ENCODE results near the gene RPS4Y1.
"Not testable (repeated sequence)": the region's sequence is repeated elsewhere in the genome, so short reads cannot be mapped to it uniquely, and the experiment has no call there.

RPS4Y1 gene

DNA sequence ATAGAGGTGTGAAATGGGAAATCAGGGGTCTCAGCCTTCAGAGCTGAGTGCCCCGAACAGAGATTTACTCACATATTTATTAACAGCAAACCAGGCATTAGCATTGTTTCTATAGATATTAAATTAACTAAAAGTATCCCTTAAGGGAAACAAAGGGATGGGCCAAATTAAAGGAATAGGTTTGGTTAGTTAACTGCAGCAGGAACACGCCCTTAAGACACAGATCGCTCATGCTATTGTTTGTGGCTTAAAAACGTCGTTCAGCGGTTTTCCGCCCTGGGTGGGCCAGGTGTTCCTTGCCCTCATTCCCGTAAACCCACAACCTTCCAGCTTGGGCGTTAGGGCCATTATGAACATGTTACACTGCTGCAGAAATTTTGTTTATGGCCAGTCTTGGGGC lies 30.8 kb downstream of the RPS4Y1 start:
- not testable (repeated sequence) for H3K36me3 ChIP-seq (ENCODE audit: control insufficient read depth, insufficient read depth, low read length); H3K27ac ChIP-seq (ENCODE audit: low read length)
- WGBS (ENCODE audit: insufficient coverage, insufficient read length), result no CpG with 5 or more reads among the region's 9 CpGs

DNA sequence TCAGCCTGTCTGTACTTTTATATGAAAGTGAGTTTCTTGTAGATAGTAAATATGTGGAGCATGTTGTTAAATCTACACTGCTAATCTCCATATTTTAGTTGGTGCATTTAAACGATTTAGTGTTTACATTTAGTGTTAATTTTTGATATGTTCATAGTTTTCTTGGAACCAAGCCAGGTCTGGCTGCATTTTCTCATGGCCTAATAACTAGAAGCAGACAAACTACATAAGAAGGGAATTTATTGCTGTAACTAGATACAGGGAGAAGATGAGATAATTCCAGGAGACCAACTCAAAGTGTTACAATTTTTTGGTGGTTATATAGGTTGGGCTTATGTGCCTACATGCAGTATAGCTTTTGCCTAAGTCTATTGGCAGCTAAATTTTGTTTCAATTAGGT lies 32.8 kb downstream of the RPS4Y1 start:
- no peaks in the 10 kb centered on the region for H3K4me1 ChIP-seq (ENCODE audit: control insufficient read depth, insufficient read depth, low read length)
- H3K27ac ChIP-seq (ENCODE audit: low read length), result no peak overlapping the region
- H3K9me3 ChIP-seq (ENCODE audit: control insufficient read depth, insufficient read depth, low read length), result no peaks in the 10 kb centered on the region; the same call in 1 of the 2 replicates
- H3K27me3 ChIP-seq (ENCODE audit: control insufficient read depth, insufficient read depth, low read length), result no peaks in the 10 kb centered on the region
- DNase-seq (ENCODE audit: low read depth, low spot score), result no peak
- H3K4me3 ChIP-seq (ENCODE audit: low read length), result no peak overlapping the region
- no CpG with 5 or more reads among the region's 1 CpG for WGBS (ENCODE audit: insufficient coverage, insufficient read length)
- H3K36me3 ChIP-seq (ENCODE audit: control insufficient read depth, insufficient read depth, low read length), result no peaks in the 10 kb centered on the region

More for the DNA sequence above, 30.8 kb downstream of the RPS4Y1 start:
- not testable (repeated sequence) for H3K4me1 ChIP-seq (ENCODE audit: control insufficient read depth, insufficient read depth, low read length); DNase-seq (ENCODE audit: low read depth, low spot score); H3K9me3 ChIP-seq (ENCODE audit: control insufficient read depth, insufficient read depth, low read length); H3K4me3 ChIP-seq (ENCODE audit: low read length); H3K27me3 ChIP-seq (ENCODE audit: control insufficient read depth, insufficient read depth, low read length)

DNA sequence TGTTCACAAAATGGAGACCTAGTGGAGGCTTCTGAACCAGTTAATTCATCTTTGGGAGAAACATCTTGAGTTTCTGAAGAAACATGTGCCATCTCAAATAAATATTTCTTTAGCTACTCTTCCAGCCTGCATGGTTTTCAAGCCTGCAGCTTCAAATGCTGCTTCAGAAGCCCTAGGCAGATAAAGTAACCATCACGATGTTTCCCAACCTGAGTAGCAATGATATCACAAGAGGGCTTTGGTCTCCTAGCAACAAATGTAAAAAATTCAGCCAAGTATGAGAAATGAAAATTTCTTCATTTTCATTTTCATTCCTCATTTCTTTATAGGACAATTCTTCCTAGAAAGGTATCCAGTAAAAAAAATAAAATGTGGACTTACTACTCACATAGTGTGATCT lies 42.2 kb downstream of the RPS4Y1 start:
- H3K4me3 ChIP-seq (ENCODE audit: low read length), result no peak overlapping the region
- H3K27ac ChIP-seq (ENCODE audit: low read length), result no peak overlapping the region
- no CpG with 5 or more reads among the region's 1 CpG for WGBS (ENCODE audit: insufficient coverage, insufficient read length)
- no peaks in the 10 kb centered on the region; the same call in 1 of the 2 replicates for H3K4me1 ChIP-seq (ENCODE audit: control insufficient read depth, insufficient read depth, low read length)
- H3K9me3 ChIP-seq (ENCODE audit: control insufficient read depth, insufficient read depth, low read length), result no peaks in the 10 kb centered on the region
- no peaks in the 10 kb centered on the region for H3K36me3 ChIP-seq (ENCODE audit: control insufficient read depth, insufficient read depth, low read length)
- DNase-seq (ENCODE audit: low read depth, low spot score), result no peak
- no peaks in the 10 kb centered on the region for H3K27me3 ChIP-seq (ENCODE audit: control insufficient read depth, insufficient read depth, low read length)

DNA sequence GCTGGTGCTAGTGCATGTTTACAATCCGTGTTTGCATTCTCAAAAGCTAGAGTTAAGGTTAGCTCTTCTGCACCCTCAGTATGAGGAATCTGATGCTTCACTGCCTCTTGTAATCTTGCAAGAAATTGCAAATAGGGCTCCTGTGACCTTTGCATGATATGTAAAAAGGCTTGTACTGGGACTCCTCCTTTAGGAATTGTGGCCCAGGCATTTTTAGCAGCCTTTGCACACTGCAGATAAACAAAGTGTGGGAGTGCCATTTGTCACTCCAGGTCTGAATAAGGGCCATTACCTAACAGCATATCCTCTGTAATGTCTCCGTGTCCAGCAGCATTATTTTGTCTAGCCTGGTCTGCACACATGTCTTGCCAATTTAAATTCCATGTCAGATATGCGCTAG lies 44.5 kb downstream of the RPS4Y1 start:
- no CpG with 5 or more reads among the region's 3 CpGs for WGBS (ENCODE audit: insufficient coverage, insufficient read length)
- Histone ChIP-seq H3K36me3 (ENCODE audit: control insufficient read depth, insufficient read depth, low read length) (no peaks in the 10 kb centered on the region), H3K9me3 (ENCODE audit: control insufficient read depth, insufficient read depth, low read length) (no peaks in the 10 kb centered on the region), H3K4me1 (ENCODE audit: control insufficient read depth, insufficient read depth, low read length) (no peaks in the 10 kb centered on the region; the same call in 1 of the 2 replicates), H3K27ac (ENCODE audit: low read length) (no peak overlapping the region), H3K27me3 (ENCODE audit: control insufficient read depth, insufficient read depth, low read length) (no peaks in the 10 kb centered on the region), H3K4me3 (ENCODE audit: low read length) (no peak overlapping the region)
- no peak for DNase-seq (ENCODE audit: low read depth, low spot score)

DNA sequence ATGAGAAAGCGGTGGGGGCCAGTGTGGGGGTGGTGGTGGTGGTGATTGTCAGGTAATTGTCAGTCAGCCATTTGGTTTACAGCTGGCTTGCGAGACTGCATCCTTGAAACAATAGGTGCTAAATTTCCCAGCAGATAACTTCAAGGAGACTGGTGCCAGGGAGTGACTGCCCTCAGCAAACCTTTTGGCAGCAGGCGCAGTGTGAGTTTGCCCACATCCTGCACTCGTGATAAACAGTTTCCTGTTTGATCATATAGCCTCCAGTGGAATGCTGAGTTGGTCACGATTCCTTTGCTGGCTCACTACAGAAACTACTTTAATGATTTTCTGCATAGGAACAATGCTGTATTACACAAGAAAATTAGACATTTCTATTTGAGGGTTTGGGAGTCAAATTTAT lies 46.0 kb downstream of the RPS4Y1 start:
- Histone ChIP-seq H3K27ac (ENCODE audit: low read length) (no peak overlapping the region), H3K36me3 (ENCODE audit: control insufficient read depth, insufficient read depth, low read length) (no peaks in the 10 kb centered on the region), H3K9me3 (ENCODE audit: control insufficient read depth, insufficient read depth, low read length) (no peaks in the 10 kb centered on the region), H3K4me3 (ENCODE audit: low read length) (no peak overlapping the region), H3K4me1 (ENCODE audit: control insufficient read depth, insufficient read depth, low read length) (no peaks in the 10 kb centered on the region; the same call in 1 of the 2 replicates), H3K27me3 (ENCODE audit: control insufficient read depth, insufficient read depth, low read length) (no peaks in the 10 kb centered on the region)
- WGBS (ENCODE audit: insufficient coverage, insufficient read length), result no CpG with 5 or more reads among the region's 5 CpGs
- no peak for DNase-seq (ENCODE audit: low read depth, low spot score)

DNA sequence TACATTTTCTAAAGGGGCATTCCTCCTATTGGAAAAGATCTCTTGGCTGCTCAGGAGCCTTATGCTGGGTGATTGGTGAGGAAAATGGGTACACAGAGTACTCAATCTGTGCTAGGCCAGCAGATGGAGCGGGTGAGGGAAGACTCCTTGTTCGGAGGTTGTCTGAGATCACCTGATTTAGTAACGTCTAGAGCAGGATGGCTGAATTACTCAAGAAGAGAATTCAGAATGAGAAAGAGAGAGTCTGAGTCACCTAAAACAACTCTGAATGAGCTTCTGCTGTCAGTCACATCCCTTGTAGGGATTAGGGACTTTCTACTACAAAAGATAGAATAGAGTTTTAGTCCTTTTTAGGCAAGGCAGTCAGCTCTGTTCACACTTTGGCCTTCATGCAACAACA lies 46.6 kb downstream of the RPS4Y1 start:
- Histone ChIP-seq H3K4me1 (ENCODE audit: control insufficient read depth, insufficient read depth, low read length) (no peaks in the 10 kb centered on the region; the same call in 1 of the 2 replicates), H3K4me3 (ENCODE audit: low read length) (no peak overlapping the region)

DNA sequence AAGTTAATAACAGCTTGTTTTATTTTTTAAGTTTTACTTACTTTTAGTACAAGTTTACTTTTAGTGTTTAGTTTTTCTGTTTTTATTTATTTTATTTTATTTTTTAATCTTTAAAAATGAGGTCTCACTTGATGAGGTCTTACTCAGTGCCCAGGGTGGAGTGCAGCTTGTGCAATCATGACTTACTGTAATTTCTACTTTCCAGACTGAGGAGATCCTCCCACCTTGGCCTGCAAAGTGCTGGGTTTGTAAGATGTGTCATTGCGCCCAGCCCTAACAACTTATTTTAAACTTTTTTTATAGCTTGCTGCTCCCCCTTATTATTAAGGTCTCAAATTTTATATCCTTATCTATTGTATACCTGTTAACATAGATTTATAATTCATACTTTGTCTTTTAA lies 52.1 kb downstream of the RPS4Y1 start:
- H3K36me3 ChIP-seq (ENCODE audit: control insufficient read depth, insufficient read depth, low read length), result no peaks in the 10 kb centered on the region
- no CpG with 5 or more reads among the region's 1 CpG for WGBS (ENCODE audit: insufficient coverage, insufficient read length)
- DNase-seq (ENCODE audit: low read depth, low spot score), result no peak
- H3K9me3 ChIP-seq (ENCODE audit: control insufficient read depth, insufficient read depth, low read length), result no peaks in the 10 kb centered on the region
- H3K4me1 ChIP-seq (ENCODE audit: control insufficient read depth, insufficient read depth, low read length), result no peaks in the 10 kb centered on the region
- no peaks in the 10 kb centered on the region for H3K27me3 ChIP-seq (ENCODE audit: control insufficient read depth, insufficient read depth, low read length)
- no peak overlapping the region for H3K27ac ChIP-seq (ENCODE audit: low read length)
- H3K4me3 ChIP-seq (ENCODE audit: low read length), result no peak overlapping the region

More for the DNA sequence above, 46.6 kb downstream of the RPS4Y1 start:
- Histone ChIP-seq H3K36me3 (ENCODE audit: control insufficient read depth, insufficient read depth, low read length) (no peaks in the 10 kb centered on the region), H3K27me3 (ENCODE audit: control insufficient read depth, insufficient read depth, low read length) (no peaks in the 10 kb centered on the region), H3K27ac (ENCODE audit: low read length) (no peak overlapping the region), H3K9me3 (ENCODE audit: control insufficient read depth, insufficient read depth, low read length) (no peaks in the 10 kb centered on the region)
- no CpG with 5 or more reads among the region's 3 CpGs for WGBS (ENCODE audit: insufficient coverage, insufficient read length)
- DNase-seq (ENCODE audit: low read depth, low spot score), result no peak

DNA sequence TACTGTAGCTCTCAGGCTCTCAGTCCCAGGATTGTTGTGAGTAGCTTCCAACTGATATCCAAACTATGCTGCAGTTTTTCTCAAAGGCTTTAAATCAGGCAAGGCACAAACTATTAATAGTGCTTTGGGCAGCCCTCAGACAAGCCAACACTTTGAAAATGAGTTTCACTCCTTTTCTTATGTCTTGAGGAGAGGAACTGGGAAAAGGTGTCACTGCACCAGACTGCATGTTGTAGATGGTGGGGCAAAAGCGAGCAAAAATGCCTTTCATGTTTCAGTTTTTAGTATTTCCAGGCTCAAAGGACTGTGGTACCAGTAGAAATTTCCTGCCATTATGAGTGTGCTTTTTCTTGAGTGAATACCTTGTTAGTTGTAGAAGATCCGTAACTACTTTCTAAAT lies 54.6 kb downstream of the RPS4Y1 start:
- Histone ChIP-seq H3K4me1 (ENCODE audit: control insufficient read depth, insufficient read depth, low read length) (no peaks in the 10 kb centered on the region), H3K4me3 (ENCODE audit: low read length) (no peak overlapping the region), H3K36me3 (ENCODE audit: control insufficient read depth, insufficient read depth, low read length) (no peaks in the 10 kb centered on the region), H3K27me3 (ENCODE audit: control insufficient read depth, insufficient read depth, low read length) (no peaks in the 10 kb centered on the region), H3K9me3 (ENCODE audit: control insufficient read depth, insufficient read depth, low read length) (no peaks in the 10 kb centered on the region), H3K27ac (ENCODE audit: low read length) (no peak overlapping the region)
- no CpG with 5 or more reads among the region's 2 CpGs for WGBS (ENCODE audit: insufficient coverage, insufficient read length)
- no peak for DNase-seq (ENCODE audit: low read depth, low spot score)

DNA sequence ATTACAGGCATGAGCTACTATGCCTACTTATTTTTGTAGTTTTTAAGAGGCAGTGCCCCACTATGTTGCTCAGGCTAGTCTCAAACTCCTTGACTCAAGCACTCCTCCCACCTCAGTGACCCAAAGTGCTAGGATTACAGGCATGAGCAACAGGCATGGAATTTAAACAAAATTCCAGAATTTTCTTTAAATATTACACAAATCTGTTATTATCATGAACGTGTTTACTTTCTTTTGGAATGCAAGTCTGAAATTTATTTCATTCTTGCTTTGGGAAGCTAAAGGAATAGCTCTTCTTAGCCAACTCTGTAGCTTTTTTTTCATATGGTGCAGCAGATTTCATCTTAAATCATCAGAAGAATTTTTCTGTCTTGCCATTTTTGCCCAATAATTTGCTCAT lies 66.0 kb downstream of the RPS4Y1 start:
- no peaks in the 10 kb centered on the region for H3K27me3 ChIP-seq (ENCODE audit: control insufficient read depth, insufficient read depth, low read length)
- H3K4me3 ChIP-seq (ENCODE audit: low read length), result no peak overlapping the region
- H3K4me1 ChIP-seq (ENCODE audit: control insufficient read depth, insufficient read depth, low read length), result no peaks in the 10 kb centered on the region
- no CpG with 5 or more reads among the region's 1 CpG for WGBS (ENCODE audit: insufficient coverage, insufficient read length)
- H3K9me3 ChIP-seq (ENCODE audit: control insufficient read depth, insufficient read depth, low read length), result no peaks in the 10 kb centered on the region
- no peaks in the 10 kb centered on the region for H3K36me3 ChIP-seq (ENCODE audit: control insufficient read depth, insufficient read depth, low read length)
- no peak overlapping the region for H3K27ac ChIP-seq (ENCODE audit: low read length)
- DNase-seq (ENCODE audit: low read depth, low spot score), result no peak

DNA sequence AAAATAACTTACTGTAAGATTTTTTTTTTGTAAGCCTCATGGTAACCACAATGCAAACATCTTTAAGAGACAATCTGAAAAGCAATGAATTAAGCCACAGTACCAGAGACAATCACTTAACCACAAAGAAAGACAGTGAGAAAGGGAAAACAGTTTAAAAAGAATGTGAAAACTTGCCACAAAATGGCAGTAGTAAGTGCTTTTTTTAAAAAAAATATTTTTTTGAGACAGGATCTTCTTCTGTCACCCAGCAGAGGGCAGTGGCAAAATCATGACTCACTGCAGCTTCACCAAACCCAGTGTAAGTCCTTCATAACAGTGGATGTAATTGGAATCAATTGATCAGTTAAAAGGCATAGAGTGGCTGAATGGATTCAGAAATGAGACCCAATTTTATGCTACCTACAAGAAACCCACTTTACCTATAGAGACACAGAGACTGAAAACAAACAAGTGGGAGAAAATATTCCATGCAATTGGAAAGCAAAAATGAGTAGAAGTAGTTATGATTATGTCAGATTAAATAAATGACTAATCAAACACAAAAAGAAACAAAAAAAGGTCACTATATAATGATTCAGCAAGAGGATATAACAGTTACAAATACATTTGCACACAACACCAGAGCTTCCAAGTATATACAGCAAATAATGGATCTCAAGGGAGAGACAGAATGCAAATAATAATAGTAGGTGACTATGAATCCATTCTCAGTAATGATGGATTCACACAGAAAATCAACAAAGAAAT lies 71.8 kb downstream of the RPS4Y1 start:
- Histone ChIP-seq H3K4me1 (ENCODE audit: control insufficient read depth, insufficient read depth, low read length) (no peaks in the 10 kb centered on the region), H3K27ac (ENCODE audit: low read length) (no peak overlapping the region), H3K36me3 (ENCODE audit: control insufficient read depth, insufficient read depth, low read length) (no peaks in the 10 kb centered on the region), H3K9me3 (ENCODE audit: control insufficient read depth, insufficient read depth, low read length) (no peaks in the 10 kb centered on the region), H3K4me3 (ENCODE audit: low read length) (no peak overlapping the region), H3K27me3 (ENCODE audit: control insufficient read depth, insufficient read depth, low read length) (no peaks in the 10 kb centered on the region)
- DNase-seq (ENCODE audit: low read depth, low spot score), result no peak

Measured in iPS DF 6.9 (cell line).